OCI-M2 (cell line): ENCODE results near the gene LOXL1.

Experiments
- DNase-seq: peaks from one replicate; lab custom pipeline; 2025; ENCODE audit not compliant: unreplicated experiment; lab: John Stamatoyannopoulos, UW

Gene LOXL1

DNA sequence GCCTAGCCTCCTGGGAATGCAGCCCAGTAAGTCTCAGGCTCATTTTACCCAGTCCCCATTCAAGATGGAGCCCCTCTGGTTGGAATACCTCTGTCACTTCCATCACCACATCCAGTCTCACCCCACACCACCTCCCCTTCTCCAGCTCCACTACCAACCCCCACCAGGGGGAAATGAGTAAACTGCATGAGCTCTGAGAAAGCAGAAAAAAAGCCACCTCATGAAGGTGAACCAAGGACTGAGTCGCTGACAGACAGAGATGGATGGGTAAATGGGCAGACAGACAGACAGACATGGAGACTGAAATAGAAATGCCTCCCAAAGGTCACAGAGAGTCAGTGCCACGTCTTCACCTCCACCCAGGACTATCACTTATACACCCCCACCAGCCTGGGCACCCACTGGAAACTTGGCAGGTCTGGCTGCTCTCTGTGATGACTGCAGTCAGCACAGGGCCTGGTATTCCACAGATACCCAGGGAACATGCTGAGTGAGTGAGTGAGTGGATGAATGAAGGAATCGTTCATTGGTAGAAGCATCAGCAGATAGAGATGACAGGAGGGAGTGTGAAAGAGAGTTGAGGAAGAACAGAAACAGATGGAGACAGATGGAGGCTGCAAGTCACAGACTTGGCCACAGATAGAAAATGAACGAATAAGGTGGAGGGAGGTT lies 4.9 kb upstream of the LOXL1 start:
- no peak for DNase-seq

DNA sequence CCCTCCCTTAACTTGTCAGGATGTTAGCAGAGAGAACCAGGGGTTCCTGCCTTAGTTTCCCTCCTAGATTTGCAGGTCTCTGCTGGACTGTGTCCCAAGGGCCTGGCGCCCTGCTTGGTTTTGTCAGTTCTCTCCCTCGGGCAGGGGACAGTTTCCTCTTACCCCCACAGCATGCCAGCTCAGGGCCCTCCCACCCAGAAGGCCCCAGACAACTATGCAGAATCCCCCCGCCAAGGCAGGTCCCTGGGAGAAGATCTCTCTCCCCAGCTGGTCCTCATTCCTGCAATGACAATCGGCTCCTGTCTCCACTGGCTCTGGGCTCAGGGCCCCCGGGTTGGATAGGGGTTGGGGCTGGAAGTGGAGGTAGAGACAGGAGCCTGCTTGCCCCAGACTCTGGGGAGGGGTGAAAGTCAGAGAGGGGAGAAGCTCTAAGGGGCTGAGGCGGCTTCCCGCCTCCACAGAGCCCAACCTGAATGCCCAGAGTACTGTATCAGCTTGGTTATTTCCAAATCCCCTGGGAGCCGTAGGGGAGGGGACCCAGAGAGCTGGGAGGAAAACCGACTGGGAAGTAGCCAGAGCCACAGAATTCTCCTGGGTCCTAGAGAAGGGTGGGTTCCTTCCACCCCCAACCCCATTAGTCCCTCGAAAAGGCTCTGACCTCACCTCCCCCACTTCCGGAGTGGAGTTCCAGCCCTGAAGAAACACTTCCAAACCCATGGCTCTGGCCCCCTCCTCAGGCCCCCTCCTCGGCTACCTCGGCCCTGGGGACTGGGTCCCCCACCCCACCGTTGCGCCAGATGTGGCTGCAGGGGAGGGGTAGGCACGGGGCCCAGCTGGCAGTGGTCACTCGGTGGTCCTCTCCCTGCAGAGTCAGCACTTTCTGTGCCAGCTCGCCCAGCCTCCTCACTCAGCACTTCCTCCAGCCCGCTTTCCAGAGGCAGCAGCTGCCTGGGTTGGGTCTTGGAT lies 3.8 kb upstream of the LOXL1 start:
- DNase-seq, result no peak

DNA sequence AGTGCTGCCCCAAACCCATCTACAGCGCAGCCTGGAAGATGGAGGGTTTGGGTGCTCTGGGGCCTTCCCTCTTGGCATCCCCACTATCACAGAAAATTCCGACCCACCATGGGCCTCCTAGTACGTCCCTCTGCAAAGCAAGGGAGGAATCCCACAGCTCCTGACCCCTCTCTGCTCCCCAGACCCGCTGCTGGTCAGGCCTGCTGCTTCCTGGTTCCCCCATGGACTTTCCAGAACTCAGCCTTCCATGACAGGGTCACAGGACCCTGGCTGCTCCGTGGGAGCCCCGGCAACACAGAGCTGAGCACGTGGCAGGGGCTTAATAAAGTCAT lies 3.1 kb upstream of the LOXL1 start:
- no peak for DNase-seq

DNA sequence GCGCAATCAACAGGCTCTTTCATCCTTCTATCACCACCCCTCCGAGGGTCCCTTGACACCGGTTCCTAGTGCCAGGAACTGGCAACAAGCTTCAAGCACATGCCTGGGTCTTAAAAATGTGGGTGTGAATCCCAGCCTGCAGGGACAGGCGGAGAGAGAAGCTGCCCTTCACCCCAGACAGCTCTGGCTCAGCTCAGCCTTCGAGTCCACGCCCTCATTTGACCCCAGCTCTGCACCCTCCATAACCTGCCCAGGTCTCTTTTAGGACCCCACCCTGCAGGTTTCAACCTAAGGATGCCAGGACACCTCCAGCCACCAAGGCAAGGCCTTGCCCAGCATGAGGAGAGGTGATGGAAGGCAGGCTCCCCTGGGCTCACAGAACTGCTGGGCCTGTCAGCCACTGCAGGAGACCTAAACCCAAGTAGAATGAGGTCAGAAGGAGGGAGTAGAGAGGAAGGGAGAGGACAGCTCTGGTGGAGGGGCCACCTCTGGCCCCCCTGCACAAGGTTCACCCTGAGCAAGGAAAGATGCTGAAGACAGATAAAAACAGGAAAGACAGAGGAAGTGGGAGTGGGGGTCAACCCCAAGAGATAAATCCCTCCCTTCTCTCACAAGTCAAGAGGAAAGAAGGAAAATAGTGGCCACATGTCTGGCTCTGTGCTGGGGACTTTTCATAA lies 2.6 kb upstream of the LOXL1 start:
- no peak for DNase-seq

DNA sequence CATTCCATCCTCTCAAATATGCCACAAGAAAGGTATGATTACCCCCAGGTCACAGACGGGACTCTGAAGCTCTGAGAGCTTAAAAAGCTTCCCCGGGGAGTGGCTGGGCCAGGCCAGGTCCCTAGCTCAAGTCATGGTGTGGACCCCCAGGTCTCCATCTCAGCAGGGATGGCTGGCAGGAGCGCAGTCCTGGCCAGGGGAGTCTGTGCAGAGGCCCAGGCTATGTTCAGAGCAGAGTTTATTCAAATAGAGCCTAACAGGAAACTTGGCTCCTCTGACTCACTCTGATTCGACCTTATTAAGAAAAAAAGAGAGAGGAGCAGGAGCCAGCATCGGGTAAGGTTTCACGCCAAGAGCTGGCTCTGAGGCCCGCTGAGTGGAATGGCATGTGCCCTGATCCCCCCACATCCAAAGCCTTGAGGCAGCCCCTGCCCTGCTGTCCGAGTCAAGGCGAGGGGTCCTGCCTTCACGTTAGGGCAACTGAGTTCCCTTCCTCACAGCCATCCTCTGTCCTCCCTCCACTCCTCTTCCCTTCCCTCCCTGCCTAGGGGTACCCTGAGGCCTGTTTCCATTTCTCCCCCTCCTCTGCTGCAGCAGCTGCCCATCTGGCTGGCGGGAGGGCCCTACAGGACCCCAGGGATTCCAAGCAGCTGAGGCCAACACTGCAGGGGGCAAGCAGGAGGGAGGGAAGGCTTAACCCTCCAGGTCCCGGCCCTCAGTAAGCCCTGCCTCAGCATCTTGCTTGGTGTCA lies 1.9 kb upstream of the LOXL1 start:
- no peak for DNase-seq

DNA sequence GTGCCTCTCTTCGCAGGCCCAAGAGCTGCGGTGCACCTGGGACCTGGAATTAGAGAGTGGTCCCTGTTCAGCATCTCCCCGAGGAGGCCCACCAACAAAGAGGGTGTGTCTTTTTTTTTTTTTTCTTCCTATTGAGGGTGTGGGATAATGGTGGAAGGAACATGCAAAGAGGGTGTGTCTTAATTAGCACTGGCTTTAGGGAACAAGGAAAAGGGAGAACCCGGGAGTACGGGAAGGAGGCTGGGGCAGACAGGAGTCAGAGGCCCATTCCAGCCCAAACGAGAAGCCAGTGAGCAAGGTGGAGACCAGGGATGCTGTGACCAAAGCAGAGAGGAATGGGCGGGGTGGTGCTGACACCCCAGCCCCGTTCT lies 429 bp upstream of the LOXL1 start:
- DNase-seq, result no peak

DNA sequence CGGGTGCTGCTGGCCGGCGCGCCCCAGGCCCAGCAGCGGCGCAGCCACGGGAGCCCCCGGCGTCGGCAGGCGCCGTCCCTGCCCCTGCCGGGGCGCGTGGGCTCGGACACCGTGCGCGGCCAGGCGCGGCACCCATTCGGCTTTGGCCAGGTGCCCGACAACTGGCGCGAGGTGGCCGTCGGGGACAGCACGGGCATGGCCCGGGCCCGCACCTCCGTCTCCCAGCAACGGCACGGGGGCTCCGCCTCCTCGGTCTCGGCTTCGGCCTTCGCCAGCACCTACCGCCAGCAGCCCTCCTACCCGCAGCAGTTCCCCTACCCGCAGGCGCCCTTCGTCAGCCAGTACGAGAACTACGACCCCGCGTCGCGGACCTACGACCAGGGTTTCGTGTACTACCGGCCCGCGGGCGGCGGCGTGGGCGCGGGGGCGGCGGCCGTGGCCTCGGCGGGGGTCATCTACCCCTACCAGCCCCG lies 777 bp downstream of the LOXL1 start:
- no peak for DNase-seq

DNA sequence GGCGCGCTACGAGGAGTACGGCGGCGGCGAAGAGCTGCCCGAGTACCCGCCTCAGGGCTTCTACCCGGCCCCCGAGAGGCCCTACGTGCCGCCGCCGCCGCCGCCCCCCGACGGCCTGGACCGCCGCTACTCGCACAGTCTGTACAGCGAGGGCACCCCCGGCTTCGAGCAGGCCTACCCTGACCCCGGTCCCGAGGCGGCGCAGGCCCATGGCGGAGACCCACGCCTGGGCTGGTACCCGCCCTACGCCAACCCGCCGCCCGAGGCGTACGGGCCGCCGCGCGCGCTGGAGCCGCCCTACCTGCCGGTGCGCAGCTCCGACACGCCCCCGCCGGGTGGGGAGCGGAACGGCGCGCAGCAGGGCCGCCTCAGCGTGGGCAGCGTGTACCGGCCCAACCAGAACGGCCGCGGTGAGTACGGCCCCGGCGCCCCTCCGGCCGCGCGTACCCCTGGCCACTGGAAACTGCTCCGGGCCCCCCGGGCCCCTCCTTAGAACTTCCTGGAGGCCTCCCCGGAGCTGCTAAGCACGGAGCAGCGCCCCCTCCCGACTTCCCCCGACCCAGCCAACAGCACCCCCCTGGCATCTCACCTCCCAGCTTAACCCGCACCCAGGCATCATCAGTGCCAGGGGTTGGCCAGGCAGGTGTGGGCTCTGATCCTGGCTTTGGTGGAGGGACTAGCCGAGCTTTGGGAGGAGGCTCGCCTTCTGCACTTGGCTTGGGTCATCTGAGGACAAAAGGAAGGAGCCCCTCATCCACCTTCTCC lies 1.4 kb downstream of the LOXL1 start:
- DNase-seq, result no peak

DNA sequence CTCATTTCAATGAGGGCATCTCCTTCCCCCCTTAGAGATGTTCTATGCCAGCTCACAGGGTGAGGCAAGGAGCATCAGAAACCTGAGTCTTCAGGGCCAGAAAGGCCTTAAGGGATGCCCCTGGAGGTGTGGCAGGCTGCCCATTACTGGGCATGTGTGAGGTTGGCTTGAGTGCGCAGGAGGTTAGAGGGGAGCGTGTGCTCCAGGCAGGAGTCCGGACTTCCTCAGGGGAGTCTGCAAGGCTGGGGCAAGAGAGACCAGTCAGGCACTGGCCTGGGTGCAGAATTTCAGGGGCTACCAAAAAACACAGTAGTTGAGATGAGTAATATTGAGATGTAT lies 1.9 kb downstream of the LOXL1 start:
- DNase-seq, result no peak

DNA sequence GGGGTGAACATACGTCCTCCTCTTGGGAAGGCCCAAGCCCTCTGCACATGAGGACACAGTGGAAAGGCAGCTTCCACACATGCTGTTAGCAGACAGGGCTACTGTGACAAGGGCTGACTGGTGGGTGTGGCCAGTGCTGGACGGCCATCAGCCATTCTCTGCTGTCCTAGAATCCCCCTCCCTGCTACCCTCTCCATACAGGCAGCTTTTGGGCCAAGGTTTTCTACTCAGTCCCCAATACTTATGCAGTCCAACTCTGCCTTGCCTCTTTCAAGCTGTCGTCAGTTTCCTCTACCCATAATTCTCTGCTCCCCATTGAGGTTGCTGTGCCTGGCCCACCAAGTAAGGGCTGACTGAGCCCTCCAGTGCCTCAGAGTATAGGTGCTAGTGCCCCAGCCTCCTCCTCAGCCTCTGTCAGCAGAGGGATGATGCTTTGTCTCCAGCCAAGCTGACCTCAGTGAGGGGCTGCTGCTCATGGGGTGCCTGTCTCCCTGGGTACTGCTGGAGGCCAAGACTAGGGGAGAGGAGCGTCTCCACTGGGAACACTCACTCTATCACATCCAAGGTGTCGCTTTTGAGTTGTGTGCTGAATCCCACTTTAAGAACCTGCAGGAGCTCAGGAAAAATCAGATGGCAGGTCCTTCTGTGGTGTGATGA lies 2.8 kb downstream of the LOXL1 start:
- DNase-seq, result no peak

DNA sequence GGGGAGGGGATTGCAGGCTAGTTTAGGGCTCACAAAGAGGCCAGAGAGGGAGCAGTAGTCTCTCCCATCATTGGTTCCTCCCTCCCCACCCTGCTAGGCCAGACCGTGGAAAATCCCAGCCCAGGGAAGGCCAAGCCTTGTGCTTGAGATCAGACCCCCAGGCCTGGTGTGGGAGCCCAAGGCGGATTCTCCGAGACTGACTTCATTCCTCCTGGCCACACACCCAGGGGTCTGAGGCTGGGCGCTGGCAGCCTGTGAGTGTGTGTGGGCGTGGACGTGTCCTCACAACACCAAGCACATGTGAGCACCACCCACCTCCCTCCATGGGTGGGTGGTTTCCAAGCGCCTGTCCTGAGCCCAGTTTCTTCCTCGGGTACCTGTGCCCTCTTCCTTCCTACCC lies 4.1 kb downstream of the LOXL1 start:
- DNase-seq, result no peak

DNA sequence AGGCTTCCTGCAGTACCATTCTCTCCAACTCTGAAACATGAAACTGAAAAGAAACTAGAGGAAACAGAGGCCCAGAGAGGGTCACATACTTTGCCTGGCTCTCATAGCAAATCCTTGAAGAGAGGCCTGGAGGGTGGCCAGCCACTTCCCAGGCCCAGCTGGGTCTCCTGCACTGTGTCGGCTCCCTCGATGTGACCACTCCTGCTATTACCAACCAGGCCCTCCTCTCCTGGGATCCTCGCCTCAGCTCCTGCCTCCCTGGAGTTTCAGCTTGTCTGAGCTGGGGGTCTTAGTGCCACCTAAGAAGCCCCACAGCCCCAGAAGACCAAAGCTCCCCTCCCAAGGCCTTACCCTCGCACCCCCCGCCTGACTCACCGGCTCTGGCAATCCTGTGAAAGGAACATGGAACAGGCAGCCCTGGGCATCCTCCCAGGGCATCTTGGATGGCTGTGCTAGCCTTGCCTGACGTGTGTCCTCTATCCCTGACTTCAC lies 4.6 kb downstream of the LOXL1 start:
- DNase-seq, result no peak

DNA sequence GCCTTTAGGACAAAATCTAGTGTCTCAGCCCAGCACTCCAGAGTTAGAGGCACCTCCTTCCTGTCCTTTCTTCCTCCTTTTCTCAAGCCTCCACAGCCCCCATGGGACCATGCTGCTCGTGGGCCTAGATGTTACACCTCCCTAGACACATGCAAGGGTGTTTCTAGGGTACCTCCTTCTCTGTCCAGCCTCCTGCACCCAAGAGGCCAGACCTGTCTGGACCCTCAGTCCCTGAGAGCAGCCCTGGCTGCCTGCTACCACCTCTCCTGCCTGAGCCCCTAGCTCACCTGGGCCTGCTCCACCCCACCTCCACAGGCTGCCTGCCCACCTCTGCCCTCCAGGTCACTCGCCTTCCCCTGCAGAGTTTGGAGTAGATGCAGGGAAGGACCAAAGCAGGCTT lies 5.2 kb downstream of the LOXL1 start:
- no peak for DNase-seq

DNA sequence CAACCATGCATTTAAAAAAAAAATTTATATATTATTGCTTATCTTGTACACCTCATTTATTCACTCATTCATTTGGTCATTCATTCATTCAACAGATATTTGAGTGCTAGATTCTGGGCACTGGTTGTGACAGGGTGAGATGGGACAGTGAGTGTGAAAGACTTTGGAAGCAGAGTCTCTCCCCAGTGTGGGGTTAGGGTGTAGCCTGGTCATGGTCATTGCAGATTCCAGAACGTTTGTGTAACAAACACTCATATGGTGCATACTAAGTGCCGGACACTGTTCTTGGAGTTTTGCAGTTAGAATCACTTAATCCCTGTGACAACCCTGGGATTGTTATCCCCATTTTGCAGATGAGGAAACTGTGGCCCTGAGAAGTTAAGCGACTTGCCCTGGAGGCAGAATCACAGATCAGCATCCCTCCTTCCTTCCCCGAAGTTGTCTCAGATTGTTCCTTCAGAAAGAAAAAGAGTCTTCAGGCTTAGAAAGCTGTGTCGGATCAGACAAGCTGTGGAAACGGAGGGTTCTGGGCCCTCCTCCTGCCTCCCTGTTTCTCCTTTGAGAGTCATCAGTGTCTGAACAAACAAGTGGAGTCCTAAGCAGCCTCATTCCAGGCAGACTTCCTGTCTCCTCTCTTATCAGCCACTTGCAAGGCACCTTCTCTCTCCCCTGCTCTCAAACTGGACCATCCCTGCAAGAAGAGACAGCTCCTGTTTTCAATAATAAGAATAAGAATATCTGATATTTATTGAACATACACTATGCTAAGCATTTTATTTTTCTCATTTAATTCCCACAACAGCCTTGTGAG lies 6.3 kb downstream of the LOXL1 start:
- DNase-seq, result no peak

DNA sequence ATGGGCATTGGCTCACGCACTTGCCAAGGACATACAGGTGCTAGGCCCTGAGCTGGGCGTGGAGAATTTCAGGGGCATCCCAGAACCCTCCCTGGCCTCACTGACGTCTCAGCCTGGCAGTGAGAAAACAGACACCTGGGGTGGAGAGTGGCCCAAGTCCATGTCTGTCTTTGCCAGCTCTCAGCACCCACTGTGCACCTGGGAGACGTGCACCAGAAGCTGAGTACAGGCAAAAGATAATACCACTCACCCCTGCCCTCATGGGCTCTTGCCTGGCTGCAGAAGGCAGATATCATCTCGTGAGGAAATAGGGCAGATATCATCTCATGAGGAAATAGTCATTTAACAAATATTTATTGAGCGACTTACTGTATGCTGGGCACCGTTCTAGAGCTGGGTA lies 8.0 kb downstream of the LOXL1 start:
- no peak for DNase-seq

DNA sequence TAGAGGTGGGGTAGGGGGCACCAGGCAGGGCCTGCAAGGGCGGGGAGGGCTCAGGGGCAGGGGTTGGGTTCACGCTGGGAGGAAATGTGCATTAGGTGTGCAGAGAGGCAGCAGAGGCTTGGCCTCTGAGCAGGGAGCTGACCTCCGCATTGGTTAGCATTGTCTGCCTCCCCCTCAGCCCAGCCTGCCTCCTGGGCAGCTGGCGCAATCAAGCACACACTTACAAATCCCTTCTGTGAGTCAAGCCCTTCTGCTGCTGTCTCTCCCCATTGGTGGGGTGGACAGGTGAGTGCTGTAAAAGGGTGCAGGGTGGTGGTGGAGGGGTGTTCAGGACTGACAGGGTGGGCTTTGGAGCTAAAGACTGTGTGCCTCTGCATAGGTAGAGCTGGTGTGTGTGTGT lies 9.3 kb downstream of the LOXL1 start:
- DNase-seq, result no peak

DNA sequence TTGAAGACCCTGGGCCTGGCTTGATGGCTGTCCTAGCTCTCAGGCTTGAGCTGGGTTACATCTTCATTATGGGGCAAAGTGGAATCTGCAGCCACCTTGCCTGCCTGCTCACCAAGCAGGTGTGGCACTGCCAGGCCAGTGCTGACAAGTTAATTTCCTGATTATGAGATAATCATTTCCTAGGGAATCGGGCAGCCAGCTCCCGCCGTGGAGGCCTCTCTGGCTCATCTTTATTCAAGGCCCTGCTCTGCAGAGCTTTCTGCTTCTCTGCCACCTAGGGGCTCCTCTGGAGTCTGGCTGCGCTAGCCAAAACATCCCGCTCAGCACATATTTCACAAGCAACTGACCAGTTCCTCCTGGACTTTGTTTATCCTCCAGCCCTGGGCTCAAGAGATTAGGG lies 9.9 kb downstream of the LOXL1 start:
- DNase-seq, result no peak

DNA sequence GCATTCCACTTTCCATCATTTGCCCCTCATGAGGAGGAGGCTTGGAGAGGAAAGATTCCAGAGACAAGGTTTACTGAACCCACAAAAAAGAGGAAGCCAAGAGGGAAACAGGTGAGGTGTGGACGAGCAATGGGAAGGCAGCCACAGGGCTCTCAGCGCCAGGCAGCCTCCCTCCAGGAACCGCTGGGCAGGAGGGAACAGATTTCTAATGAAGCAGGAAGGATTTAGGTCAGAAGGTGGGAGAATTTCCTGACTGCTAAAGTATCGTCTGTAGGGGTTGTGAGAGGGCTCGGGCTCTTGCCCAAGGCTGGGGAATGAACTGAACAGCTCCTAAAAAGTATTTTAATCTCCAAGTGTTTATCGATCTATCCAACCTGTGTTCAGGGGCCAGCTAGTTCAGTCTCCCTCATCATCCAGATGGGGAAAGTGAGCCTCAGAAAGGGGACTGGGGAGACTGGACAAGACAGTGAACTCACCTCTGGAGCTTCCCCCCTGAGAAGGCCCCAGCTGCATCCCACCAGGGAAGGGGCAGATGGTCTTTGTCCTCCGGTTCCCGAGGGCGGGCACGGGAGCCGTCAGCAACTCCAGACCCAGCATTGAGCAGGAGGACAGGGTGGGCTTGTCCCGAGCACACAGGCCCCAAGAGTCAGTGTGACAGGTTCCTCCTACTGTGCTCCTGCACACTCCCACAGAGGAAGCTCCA lies 10.5 kb downstream of the LOXL1 start:
- DNase-seq, result no peak

DNA sequence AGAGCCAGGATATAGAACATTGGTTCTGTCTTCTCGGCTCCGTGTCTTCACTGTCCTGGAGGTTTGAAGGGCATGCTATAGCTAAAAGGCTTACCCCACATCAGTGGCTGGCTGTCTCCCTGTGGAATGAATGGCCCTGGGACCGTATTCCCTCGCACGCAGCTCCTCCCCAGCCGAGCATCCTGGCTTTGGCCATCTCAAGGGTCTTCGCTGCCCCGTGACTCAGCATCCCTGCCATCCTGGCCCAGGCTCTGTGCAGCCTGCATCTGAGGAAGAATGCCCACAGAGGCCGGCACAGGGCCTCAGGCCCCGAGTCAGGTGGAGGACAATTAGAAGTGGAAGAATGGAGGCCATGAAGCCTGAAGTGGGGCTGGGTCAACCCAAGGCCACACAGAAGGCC lies 11.0 kb downstream of the LOXL1 start:
- no peak for DNase-seq
